Putamen (tissue), 1 donor: ENCODE measurements around the gene SOX10.

Experiments
- DNase-seq: peaks from one replicate; pipeline ENCODE4 v3.0.0-alpha.2; 2016; ENCODE audit warnings: low spot score

Gene SOX10

DNA sequence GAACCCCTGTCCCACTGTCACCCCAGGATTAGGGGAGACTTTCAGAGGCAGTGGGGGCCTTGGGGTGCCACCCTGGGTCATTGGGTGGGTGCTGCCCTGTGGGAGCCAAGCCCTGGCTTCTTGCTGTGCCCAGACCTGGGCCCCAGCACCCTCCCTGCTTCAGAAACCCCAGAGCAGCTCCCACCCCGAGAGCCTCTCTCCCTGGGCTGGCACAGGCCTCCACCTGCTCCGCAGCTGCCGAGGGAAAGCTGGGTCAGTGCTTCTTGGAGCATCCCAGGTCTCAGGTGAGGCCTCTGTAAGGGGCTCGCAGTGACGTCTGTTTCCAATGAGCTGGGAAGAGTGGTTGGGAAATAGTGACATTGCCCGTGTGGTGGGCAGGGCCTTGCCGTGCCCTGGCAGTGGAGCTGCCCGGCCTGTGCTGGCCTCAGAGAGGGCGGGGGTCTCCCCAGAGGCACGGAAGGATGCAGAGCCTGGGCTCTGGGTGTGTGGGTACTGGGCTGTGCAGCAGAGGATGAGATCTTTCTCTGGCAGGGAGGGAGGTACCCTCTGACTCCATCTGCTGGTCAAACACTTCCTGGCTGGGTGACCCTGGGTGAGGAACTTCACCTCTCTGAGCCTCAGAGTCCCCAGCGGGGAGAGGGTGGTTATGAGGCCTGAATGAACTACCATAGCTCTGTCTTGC is 53.9 kb downstream of the SOX10 start:
- peak; percentile 25 for DNase-seq

DNA sequence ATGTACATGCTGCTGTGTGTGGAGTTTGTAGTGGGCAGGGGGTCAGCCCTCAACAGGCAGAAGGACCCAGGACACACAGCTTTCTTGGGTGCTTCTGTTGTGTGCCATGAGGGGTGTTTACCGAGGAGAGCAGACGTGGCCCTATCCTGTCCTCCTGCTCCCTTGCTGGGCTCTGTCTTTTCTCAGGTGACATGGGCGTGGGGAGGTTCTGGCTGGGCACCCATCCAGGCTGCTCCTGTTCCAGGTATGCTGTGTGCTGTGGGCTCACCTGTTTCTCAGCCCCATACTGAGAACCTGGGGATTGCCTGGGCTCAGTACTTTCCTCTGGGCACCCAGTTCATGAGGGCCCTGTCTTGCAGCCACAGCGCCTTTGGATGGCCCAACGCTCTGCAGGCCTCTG is 55.0 kb downstream of the SOX10 start:
- DNase-seq = no peak

DNA sequence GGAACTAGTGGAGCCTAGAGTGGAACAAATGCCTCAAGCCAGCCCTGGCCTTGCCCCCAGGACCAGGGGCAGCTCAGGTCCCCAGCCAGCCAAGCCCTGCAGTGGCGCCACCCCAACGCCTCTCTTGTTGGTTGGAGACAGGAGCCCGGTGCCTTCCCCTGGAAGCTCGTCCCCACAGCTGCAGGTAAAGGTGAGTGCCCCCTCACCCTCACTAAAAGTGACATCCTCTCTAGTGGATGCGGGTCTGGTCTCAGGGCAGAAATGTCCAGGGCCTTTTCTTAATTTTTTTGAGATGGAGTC is 56.8 kb downstream of the SOX10 start:
- no peak for DNase-seq

DNA sequence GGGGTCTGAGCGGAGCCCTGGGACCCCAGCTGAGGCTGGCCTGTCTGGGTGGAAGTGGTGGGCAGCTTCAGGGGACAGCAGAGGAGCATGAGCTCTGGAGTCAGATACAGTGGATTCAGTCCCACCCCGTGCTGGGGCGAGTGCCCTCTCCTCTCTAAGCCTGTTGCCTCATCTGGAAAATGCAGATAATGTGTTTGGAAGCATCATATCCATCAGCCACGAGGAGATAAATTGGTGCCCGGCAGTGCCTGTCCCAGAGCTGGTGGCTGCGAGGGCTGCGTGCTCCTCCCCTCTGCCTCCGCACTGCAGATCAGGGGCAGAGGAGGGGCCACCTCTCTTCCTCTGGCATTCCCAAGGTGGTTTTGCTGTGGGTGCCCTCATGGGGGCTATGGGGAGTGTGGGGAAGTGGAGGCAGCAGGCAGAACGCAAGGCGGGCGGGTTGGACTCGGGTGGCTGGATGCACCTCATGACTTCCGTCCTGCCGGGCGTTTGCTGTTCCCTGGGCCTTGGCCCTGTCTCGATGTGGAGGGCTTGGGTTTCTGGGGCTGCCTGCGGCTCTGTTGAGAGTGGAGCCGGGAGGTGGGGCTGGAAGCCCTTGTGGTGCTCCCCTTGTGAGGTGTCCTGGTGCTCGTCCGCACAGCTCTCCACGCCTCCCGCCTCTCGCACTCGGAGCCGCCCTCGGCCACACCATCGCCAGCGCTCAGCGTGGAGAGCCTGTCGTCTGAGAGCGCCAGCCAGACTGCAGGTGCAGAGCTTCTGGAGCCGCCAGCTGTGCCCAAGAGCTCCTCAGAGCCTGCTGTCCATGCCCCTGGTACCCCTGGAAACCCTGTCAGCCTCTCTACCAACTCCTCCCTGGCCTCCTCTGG is 57.4 kb downstream of the SOX10 start:
- no peak for DNase-seq

DNA sequence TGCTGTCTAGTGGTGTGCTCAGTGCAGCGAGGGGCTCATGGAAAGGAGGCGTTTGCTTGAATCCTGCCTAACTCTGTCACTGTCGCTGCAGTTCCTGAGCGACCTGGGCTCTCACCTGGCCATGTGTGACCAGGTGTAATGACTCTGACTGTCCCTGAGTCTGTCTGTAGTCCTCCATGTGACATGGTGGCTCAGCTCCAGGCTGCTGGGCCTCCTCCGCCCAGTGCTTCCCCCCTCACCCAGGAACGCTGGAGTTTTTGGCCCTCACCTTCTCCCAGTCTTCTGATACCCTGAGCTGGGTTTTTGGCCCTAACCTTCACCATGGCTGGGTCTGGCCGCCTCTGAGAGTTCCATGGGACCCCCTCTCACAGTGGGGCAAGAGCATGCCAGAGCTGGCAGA is 58.0 kb downstream of the SOX10 start:
- no peak for DNase-seq

DNA sequence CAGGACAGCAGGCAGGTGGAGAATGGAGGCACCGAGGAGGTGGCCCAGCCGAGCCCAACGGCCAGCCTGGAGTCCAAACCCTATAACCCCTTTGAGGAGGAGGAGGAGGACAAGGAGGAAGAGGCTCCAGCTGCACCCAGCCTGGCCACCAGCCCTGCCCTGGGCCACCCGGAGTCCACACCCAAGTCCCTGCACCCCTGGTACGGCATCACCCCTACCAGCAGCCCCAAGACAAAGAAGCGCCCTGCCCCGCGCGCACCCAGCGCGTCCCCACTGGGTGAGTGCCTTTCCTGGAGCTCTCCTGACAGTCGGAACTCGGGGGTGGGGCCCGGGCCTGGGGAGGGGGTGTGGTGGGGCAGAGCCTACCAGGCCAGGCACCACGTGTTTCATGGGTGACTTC is 58.6 kb downstream of the SOX10 start:
- no peak for DNase-seq

DNA sequence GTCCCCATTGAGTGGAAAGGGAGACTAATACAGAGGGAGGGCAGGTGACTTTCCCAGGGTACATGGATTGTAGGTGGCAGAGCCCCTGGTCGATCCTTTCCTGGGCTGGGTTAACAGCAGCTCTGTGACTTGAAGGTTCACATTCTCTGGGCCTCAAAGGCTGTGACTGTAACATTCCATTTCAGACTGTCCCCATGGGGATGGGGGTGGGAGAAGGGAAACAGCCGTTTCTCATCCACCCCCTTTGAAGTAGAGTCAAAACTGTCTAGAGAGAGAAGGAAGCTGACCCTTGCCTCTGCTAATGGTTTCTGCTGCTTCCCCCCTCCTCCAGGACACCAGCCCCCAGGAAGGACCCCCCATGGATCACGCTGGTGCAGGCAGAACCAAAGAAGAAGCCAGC is 59.0 kb downstream of the SOX10 start:
- no peak for DNase-seq

DNA sequence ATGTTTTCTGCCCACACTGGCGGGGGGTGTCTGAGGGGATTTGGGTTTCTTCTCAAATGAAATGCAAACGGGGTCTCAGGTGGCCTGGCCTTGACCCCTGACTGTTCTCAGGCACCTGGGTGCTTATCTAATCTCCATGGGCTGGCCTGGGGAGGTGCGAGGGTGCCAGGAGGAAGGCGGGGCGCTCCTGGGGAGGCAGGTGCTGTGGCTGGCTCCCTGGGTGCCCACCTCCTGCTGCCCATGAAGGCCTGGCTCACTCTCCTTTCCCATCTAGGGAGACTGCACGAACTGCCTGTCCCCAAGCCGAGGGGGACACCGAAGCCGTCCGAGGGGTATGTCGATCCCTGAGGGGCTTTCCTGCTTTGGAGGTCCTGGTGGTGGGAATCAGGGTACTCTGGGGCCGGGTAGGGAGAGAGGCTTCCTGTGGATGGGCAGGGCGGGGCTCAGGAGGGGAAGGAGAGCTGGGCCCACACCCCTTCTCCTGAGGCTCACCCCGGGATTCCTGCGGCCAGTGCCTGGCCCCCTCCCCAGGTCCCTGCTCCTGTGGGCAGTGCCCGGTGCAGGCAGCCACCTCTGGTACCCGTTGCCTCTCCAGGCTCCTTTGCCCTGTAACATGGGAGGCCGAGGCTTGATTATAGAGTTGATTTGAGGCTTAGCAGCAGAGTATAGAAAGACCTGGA is 59.8 kb downstream of the SOX10 start:
- no peak for DNase-seq

DNA sequence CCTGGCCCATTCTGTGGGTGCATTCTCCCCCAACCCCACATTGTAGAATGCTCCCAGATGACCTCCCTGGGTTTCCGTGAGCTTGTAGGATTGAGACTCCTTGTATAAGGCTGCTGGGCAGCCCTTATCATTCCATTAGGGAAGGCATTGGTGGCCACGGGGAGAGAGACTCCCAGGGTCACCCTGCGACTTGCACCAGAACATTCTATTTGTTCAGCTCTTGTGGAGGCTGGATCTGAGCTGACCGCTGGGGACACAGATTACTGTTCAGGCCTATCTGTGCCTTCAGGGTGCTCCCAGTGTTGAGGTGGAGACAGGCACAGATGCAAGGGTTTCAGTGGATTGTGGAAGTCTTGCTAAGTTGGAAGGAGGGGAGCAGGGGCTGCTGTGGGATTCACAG is 60.4 kb downstream of the SOX10 start:
- DNase-seq = no peak
